GM12874 (cell line): ENCODE data around the gene COMP.

Source experiments
- TF ChIP-seq, protein P1 (sequence below): IDR thresholded peaks from 2 replicates; pipeline ENCODE4 v1.5.1; 2011; ENCODE audit warnings: low read depth, mild to moderate bottlenecking, control low read depth, low read length, moderate library complexity; ENCODE audit not compliant: insufficient read depth

The COMP gene

GRCh38 chr19:18745012-18745735, 45.9 kb downstream of the COMP start:
- TF ChIP-seq, protein P1, sequence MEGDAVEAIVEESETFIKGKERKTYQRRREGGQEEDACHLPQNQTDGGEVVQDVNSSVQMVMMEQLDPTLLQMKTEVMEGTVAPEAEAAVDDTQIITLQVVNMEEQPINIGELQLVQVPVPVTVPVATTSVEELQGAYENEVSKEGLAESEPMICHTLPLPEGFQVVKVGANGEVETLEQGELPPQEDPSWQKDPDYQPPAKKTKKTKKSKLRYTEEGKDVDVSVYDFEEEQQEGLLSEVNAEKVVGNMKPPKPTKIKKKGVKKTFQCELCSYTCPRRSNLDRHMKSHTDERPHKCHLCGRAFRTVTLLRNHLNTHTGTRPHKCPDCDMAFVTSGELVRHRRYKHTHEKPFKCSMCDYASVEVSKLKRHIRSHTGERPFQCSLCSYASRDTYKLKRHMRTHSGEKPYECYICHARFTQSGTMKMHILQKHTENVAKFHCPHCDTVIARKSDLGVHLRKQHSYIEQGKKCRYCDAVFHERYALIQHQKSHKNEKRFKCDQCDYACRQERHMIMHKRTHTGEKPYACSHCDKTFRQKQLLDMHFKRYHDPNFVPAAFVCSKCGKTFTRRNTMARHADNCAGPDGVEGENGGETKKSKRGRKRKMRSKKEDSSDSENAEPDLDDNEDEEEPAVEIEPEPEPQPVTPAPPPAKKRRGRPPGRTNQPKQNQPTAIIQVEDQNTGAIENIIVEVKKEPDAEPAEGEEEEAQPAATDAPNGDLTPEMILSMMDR, result no peak

DNA sequence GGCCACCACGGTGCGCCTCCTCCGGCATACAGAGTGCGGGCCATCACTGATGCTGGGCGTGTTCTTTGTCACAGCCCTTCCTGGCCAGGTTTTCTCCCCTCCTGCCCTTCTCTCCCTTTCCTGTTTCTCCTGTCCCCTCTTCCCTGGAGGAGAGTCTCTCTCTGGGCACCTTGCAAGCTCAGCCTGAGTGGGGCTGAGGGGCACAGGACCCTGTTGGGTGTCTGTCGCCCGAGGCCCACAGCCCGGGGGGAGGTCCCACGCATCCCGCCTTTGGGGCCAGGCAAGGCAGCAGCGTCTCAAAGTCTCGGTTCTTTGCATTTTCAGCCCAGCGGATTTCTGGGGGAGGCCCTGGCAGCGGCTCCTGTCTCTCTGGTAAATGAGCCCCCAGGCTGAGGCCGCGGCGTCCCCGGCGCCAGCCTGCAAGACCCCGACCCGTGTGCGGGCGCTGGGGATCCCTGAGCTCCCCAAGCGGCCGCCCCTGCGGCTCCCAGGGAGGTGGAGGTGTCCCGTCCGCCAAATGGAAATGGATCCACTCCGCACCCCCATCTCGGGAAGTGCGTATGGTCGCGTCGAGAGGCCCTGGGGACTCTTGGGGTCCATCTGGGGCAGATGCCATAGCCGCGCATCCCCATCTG, 47.2 kb downstream of the COMP start:
- TF ChIP-seq, protein P1, result no peak

DNA sequence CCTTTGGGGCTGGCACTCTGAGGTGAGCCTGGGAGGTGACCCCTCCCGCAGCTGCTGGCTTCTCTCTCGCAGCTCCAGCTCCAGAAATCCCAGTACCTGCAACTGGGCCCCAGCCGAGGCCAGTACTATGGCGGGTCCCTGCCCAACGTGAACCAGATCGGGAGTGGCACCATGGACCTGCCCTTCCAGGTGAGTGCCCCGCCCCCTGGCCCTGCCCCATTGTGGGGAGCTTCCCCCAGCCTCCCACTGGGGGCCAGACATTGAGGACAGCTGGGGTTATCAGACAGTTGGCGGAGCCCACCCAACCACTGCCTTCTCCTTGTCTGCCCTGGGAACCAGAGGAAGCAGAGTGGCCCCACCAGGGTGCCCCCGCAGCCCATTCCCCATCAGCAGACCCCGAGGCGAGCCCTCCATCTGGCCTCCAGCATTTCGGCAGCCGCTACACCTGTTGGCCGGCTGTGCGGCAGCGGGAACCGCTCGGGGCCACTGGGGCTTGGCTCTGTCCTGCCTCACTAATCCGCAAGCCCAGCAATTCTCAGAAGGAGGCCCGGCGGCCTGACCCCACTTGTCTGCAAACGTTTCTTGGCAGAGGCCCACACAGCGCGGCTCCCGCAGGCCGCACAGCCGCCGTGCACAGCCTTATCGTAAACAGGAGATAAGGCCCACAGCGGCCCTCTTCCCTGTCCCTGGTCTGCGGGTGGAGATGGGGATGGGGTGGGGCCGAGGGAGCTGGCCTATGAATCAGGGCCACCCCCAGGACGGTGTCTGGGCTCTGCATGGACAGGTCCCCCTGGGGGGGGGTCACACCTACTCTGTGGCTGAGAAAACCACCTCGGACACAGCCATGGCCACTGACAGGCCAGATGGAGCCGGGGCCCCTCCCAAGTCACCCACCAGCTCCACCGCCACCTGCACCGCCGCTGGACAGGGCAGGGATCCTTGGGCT, 48.0 kb downstream of the COMP start:
- TF ChIP-seq, protein P1, result no peak

DNA sequence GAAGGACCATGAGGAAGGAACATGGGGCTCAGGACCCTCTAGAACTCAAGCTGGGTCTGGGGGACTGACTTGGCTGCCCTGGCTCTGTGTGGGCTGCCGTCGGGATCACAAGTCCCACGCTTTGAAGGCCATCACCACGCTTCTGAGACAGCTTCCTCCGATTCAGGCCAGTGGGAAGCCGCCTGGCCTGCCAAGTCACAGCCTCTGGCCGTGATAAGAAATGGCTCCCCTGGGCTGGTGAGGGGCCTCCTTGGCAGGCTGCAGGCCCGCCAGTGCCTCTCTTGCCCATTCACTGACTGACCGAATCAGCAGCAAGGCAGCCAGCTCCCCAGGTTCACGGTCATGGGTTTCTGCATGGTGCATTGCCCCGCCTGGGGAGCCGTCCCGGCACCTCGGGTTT, 48.8 kb downstream of the COMP start:
- TF ChIP-seq, protein P1, result no peak

- TF ChIP-seq, protein P1, result no peak
These were observed 49.7 kb downstream of the COMP start for GRCh38 chr19:18741124-18742121.

GRCh38 chr19:18738961-18739690, 52.0 kb downstream of the COMP start:
- TF ChIP-seq, protein P1, result no peak
